K562 (cell line): Measurements from ENCODE around the gene NELFA. TPM values are rescaled to one million over a fixed set of nuclear protein-coding genes. Genes with fewer than 3 reads are reported as not detected.

ENCODE experiments used
- ATAC-seq: fragments of 200-7000 bp; cut with Tn5 transposase; 3 replicates; pipeline ENCODE4 v1.9.1; 2020; ENCODE audit warnings: moderate library complexity
- BruUV-seq: library from RNA; stranded (reverse); fragments of 400-500 nt; replicated peaks from 2 replicates; lab custom pipeline; 2021; lab: Mats Ljungman, UMichigan
- CTCF ChIA-PET: fragments of 300-600 bp; formaldehyde crosslinking; extraction: SDS; loops from one replicate; lab custom pipeline; 2021; ENCODE audit warnings: low intra/inter-chr PET ratio; lab: Yijun Ruan, JAX
- POLR2A ChIA-PET: fragments of 300-600, 350-650 bp; sonication (Branson Sonifier 250); formaldehyde crosslinking; extraction: SDS; loops from one replicate; lab custom pipeline; 2021; ENCODE audit warnings: antibody characterized with exemption, inconsistent platforms; lab: Yijun Ruan, JAX
- DNase-seq, 4 experiments: peaks; one replicate each; pipeline versions ENCODE4 v3.0.0 to v3.0.0-alpha.2; 2011 to 2018; ENCODE audit warnings: low spot score in 3 of 4, mixed read lengths in 3 of 4; ENCODE audit errors: extremely low read depth in 1 of 4
- FAIRE-seq: peaks from 2 replicates; lab custom pipeline; 2011; peaks lifted over from hg19 to GRCh38; lab: Jason Lieb, UNC
- H2AFZ ChIP-seq: 2 replicates; pipeline ENCODE4 v1.6.0; 2011; ENCODE audit warnings: low read depth, low read length, control low read depth, inconsistent platforms
- H3K27ac ChIP-seq: fragments of 200-600 bp; 3 replicates; pipeline ENCODE4 v1.8.0; 2011; ENCODE audit warnings: low read depth, mild to moderate bottlenecking, control low read depth, inconsistent platforms, low read length, moderate library complexity, mixed read lengths; ENCODE audit errors: extremely low read depth
- H3K27me3 ChIP-seq, 2 experiments: fragments of 300-600 bp in 1 of 2; 2 replicates in 1 of 2; 3 replicates in 1 of 2; pipeline versions ENCODE4 v1.6.0 to v1.8.0; 2011; ENCODE audit warnings: inconsistent platforms in 2 of 2, low read length in 2 of 2, mild to moderate bottlenecking in 1 of 2, mixed read lengths in 1 of 2, moderate library complexity in 1 of 2; ENCODE audit not compliant: control insufficient read depth in 2 of 2, insufficient read depth in 2 of 2
- H3K36me3 ChIP-seq: fragments of 300-600 bp; 3 replicates; pipeline ENCODE4 v1.8.0; 2011; ENCODE audit warnings: mild to moderate bottlenecking, low read length, inconsistent platforms; ENCODE audit not compliant: control insufficient read depth, insufficient read depth
- H3K4me1 ChIP-seq, 2 experiments: fragments of 200-600 bp in 1 of 2; replicated peaks in 1 of 2; 2 replicates in 1 of 2; 3 replicates in 1 of 2; pipeline versions ENCODE4 v1.5.1 to v1.8.0; 2011; ENCODE audit warnings: inconsistent platforms in 2 of 2, low read length in 2 of 2, mild to moderate bottlenecking in 1 of 2, mixed read lengths in 1 of 2, moderate library complexity in 1 of 2; ENCODE audit not compliant: control insufficient read depth in 2 of 2, insufficient read depth in 2 of 2
- H3K4me2 ChIP-seq: 2 replicates; pipeline ENCODE4 v1.6.1; 2011; ENCODE audit warnings: low read length, control low read depth, inconsistent platforms, mixed read lengths; ENCODE audit not compliant: insufficient read depth
- H3K4me3 ChIP-seq: fragments of 200-600 bp; sonication (generic), shearing (Covaris generic); 2 replicates; pipeline ENCODE4 v1.5.1; 2016; ENCODE audit warnings: control low read depth, inconsistent platforms
- H3K79me2 ChIP-seq: fragments of 200-600 bp; 3 replicates; pipeline ENCODE4 v1.8.0; 2011; ENCODE audit warnings: low read length, inconsistent platforms; ENCODE audit not compliant: control insufficient read depth, insufficient read depth
- H3K9ac ChIP-seq, 2 experiments: 2 replicates each; pipeline versions ENCODE4 v1.6.0 to v1.6.1; 2011; ENCODE audit warnings: low read depth in 2 of 2, low read length in 2 of 2, control low read depth in 1 of 2, inconsistent platforms in 1 of 2, mild to moderate bottlenecking in 1 of 2, mixed read lengths in 1 of 2; ENCODE audit not compliant: insufficient read depth in 1 of 2
- H3K9me1 ChIP-seq: one replicate; pipeline ENCODE4 v1.6.0; 2011; ENCODE audit warnings: inconsistent platforms, mild to moderate bottlenecking, low read length, moderate library complexity; ENCODE audit not compliant: control insufficient read depth, insufficient read depth
- H3K9me3 ChIP-seq: replicated peaks from 2 replicates; pipeline ENCODE4 v1.5.1; 2011; ENCODE audit warnings: low read depth, low read length, inconsistent platforms; ENCODE audit not compliant: control insufficient read depth, insufficient read depth
- H4K20me1 ChIP-seq: replicated peaks from 2 replicates; pipeline ENCODE4 v1.6.1; 2011; ENCODE audit warnings: low read length, inconsistent platforms, mixed read lengths; ENCODE audit not compliant: control insufficient read depth, insufficient read depth
- AFF4 ChIP-seq: sonication (generic); formaldehyde crosslinking; IDR thresholded peaks from 2 replicates; pipeline ENCODE4 v1.8.0; 2023; ENCODE audit warnings: mild to moderate bottlenecking, missing genetic modification reagents
- ATF4 ChIP-seq: fragments of 450-650 bp; formaldehyde crosslinking; IDR thresholded peaks from 2 replicates; pipeline ENCODE4 v1.4.0; 2022; ENCODE audit warnings: mild to moderate bottlenecking, moderate library complexity
- DACH1 ChIP-seq: fragments of 450-650 bp; IDR thresholded peaks from 2 replicates; pipeline ENCODE4 v1.6.1; 2018; ENCODE audit not compliant: partially characterized antibody
- FOXJ3 ChIP-seq: sonication (generic); formaldehyde crosslinking; IDR thresholded peaks from 2 replicates; pipeline ENCODE4 v1.4.0; 2020; ENCODE audit warnings: mild to moderate bottlenecking, missing genetic modification reagents
- GTF2A2 ChIP-seq: IDR thresholded peaks from 2 replicates; pipeline ENCODE4 v1.6.1; 2016; ENCODE audit warnings: mild to moderate bottlenecking, missing genetic modification characterization, missing compliant biosample characterization
- OTX1 ChIP-seq: fragments of 450-650 bp; formaldehyde crosslinking; IDR thresholded peaks from 2 replicates; pipeline ENCODE4 v1.4.0; 2022; ENCODE audit warnings: mild to moderate bottlenecking
- RBM39 ChIP-seq: fragments of 200-400 bp; formaldehyde crosslinking; optimal IDR thresholded peaks from 2 replicates; pipeline ENCODE3; 2018; ENCODE audit warnings: low read depth, low read length
- RHOXF2B ChIP-seq: fragments of 250-450 bp; sonication (Bioruptor Pico); conservative IDR thresholded peaks from 2 replicates; pipeline ENCODE4 v1.5.1; 2021
- SMARCC2 ChIP-seq: fragments of 450-650 bp; IDR thresholded peaks from 2 replicates; pipeline ENCODE4 v1.6.1; 2017; ENCODE audit warnings: antibody characterized with exemption, moderate library complexity, mild to moderate bottlenecking, low read depth
- ZFP1 ChIP-seq: fragments of 450-650 bp; formaldehyde crosslinking; IDR thresholded peaks from 2 replicates; pipeline ENCODE4 v1.4.0; 2020; ENCODE audit warnings: mild to moderate bottlenecking, mixed read lengths
- ZNF384 ChIP-seq: IDR thresholded peaks from 2 replicates; pipeline ENCODE4 v1.6.1; 2012; ENCODE audit warnings: low read depth, low read length, improper control_type of control experiment
- ZNF778 ChIP-seq: fragments of 450-650 bp; formaldehyde crosslinking; IDR thresholded peaks from 2 replicates; pipeline ENCODE4 v1.4.0; 2020; ENCODE audit warnings: mild to moderate bottlenecking, moderate library complexity
- WGBS: fragments of 100-300 bp; shearing (Covaris generic); methylation state at CpG from one replicate; pipeline ENCODE4 v1.1.6; 2016; ENCODE audit warnings: low coverage, mixed read lengths; ENCODE audit not compliant: insufficient coverage; ENCODE audit errors: missing lambda C conversion rate; 5-methylcytosine and 5-hydroxymethylcytosine counted together
- in situ Hi-C: fragments of 300-500 bp; cut with MboI; formaldehyde crosslinking; loops from 4 replicates; pipeline ENCODE4 v1.15.0; 2018; ENCODE audit warnings: inconsistent platforms, mixed read lengths
- intact Hi-C: fragments of 100-400 bp; cut with micrococcal nuclease; formaldehyde crosslinking; loops from 2 replicates; pipeline ENCODE4 v1.14.2; 2022
- polyA plus RNA-seq, 8 experiments: library from polyadenylated mRNA; depleted of rRNA in 4 of 8; stranded (reverse) in 5 of 8; unstranded in 3 of 8; fragments of >200 nt; fragmentation: Nextera tagmentation in 2 of 8; fragmentation: Illumina TruSeq in 1 of 8; extraction: Ambion mirVana in 2 of 8; extraction: Trizol in 1 of 8; gene quantifications; 2 replicates each; pipeline versions ENCODE4 v1.2.1 to v1.2.3, GENCODE V29; 2011 to 2014; ENCODE audit warnings: inconsistent platforms in 1 of 8, missing spikeins in 1 of 8
- total RNA-seq, 7 experiments: library from RNA; depleted of rRNA in 6 of 7; stranded (reverse); fragments of >200 nt in 6 of 7; fragmentation: Illumina TruSeq in 2 of 7; extraction: Trizol in 2 of 7; gene quantifications; 2 replicates each; pipeline versions ENCODE4 v1.2.1 to v1.2.3, GENCODE V29; 2011 to 2021; ENCODE audit warnings: low replicate concordance in 1 of 7
- TF ChIP-seq, protein P1 (sequence below): sonication (generic); formaldehyde crosslinking; IDR thresholded peaks from 2 replicates; pipeline ENCODE4 v1.4.0; 2020; ENCODE audit warnings: mild to moderate bottlenecking, missing genetic modification reagents

NELFA gene
- total and polyA plus RNA-seq, 9 of the 15 experiments (the other 6 are each of a cell fraction or from before 2014, with no cell fraction given), result 0.76 to 59.6 (median 14.8) TPM

DNA sequence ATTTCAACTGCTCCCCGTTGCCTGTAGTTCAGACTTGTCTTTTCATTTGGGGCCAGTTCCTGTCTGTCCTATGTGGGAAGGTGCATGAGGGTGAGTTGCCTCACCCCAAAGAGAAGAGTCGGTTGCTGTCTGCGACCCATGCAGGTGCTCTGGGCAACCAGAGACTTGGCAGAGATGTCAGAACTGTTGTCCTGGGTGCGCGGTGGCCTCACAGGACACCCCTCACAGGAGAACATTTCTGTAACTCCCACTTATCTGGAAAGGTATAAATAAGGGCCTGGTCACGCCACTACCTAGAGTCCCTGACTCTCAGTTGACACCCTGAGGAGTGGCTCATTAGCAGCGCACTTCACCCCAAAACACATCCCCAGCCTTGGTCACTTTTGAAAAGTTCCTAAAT, 40.6 kb upstream of the NELFA start:
- Histone ChIP-seq H3K27me3 (0 out of 5 replicates have a peak, but pooled peaks cover 0 to 4% of the 10 kb centered on the region in 2 experiments), H2AFZ (no peak overlapping the region), H3K9me1 (no peaks in the 10 kb centered on the region), H3K9ac (0 out of 4 replicates have a peak overlapping the region, but pooled peaks of 1 of the 2 experiments have one; percentile 35), H3K9me3 (no peaks in the 10 kb centered on the region), H4K20me1 (no peaks in the 10 kb centered on the region), H3K4me3 (no peak overlapping the region), H3K79me2 (no peaks in the 10 kb centered on the region), H3K4me1 (peaks cover 0 to 29% of the 10 kb centered on the region in 2 experiments; a peak in 2 of 5 replicates), H3K27ac (no peak overlapping the region), H3K36me3 (no peaks in the 10 kb centered on the region), H3K4me2 (no peak overlapping the region)
- peak in 1 of 4 experiments; percentile 1 for DNase-seq
- in situ Hi-C loops (no loop called here), intact Hi-C loops (no loop called here)
- no peak for ATAC-seq
- no peak for FAIRE-seq
- WGBS, result 42% methylated on average over 7 of the region's 7 CpGs
- no TSS peak for BruUV-seq
- ChIA-PET POLR2A (interaction anchor here (0.6 kb wide), 1 partner anchor 45 kb away, joined by 3 read pairs; no protein-coding TSS in a partner anchor), CTCF (no interaction called here)
- TF ChIP-seq SMARCC2 (no peak), GTF2A2 (tag) (no peak), ZFP1 (CRISPR knock-in tag) (no peak), AFF4 (CRISPR knock-in tag) (no peak), DACH1 (no peak), ATF4 (no peak), ZNF778 (CRISPR knock-in tag) (no peak), RBM39 (no peak), OTX1 (no peak), ZNF384 (no peak), FOXJ3 (CRISPR knock-in tag) (no peak), RHOXF2B (no peak)
- TF ChIP-seq, protein P1, sequence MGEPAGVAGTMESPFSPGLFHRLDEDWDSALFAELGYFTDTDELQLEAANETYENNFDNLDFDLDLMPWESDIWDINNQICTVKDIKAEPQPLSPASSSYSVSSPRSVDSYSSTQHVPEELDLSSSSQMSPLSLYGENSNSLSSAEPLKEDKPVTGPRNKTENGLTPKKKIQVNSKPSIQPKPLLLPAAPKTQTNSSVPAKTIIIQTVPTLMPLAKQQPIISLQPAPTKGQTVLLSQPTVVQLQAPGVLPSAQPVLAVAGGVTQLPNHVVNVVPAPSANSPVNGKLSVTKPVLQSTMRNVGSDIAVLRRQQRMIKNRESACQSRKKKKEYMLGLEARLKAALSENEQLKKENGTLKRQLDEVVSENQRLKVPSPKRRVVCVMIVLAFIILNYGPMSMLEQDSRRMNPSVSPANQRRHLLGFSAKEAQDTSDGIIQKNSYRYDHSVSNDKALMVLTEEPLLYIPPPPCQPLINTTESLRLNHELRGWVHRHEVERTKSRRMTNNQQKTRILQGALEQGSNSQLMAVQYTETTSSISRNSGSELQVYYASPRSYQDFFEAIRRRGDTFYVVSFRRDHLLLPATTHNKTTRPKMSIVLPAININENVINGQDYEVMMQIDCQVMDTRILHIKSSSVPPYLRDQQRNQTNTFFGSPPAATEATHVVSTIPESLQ (CRISPR knock-in tag), result no peak
